CD4-positive, CD25-positive, alpha-beta regulatory T cell (primary cell): ENCODE results near the gene SMARCD2. TPM values are rescaled to one million over a fixed set of nuclear protein-coding genes. Genes with fewer than 3 reads are reported as not detected.

ENCODE experiments used
- ATAC-seq, 2 donors: fragments of 150-1000 bp; cut with Tn5 transposase; one replicate each; pipeline ENCODE4 v1.10.0; 2021; ENCODE audit warnings: low read depth in 2 of 2, moderate number of reproducible peaks in 2 of 2, moderate library complexity in 1 of 2
- DNase-seq, 3 donors: peaks; one replicate each; pipeline versions ENCODE4 v3.0.0 to v3.0.0-alpha.2; 2012 to 2022; ENCODE audit warnings: mixed read lengths in 1 of 3
- H3K27ac ChIP-seq: one replicate; pipeline ENCODE4 v1.7.0; 2013; ENCODE audit warnings: mild to moderate bottlenecking, low read length; ENCODE audit not compliant: insufficient read depth, poor library complexity, severe bottlenecking
- H3K27me3 ChIP-seq: one replicate; pipeline ENCODE4 v1.7.0; 2013; ENCODE audit warnings: low read length; ENCODE audit not compliant: control insufficient read depth, insufficient read depth
- H3K36me3 ChIP-seq: one replicate; pipeline ENCODE4 v1.7.0; 2013; ENCODE audit warnings: mild to moderate bottlenecking, low read length, moderate library complexity; ENCODE audit not compliant: control insufficient read depth, insufficient read depth
- H3K4me1 ChIP-seq: 2 replicates; pipeline ENCODE4 v1.7.0; 2013; ENCODE audit warnings: mild to moderate bottlenecking, low read length; ENCODE audit not compliant: insufficient read depth, control insufficient read depth, poor library complexity, severe bottlenecking
- H3K4me3 ChIP-seq: one replicate; pipeline ENCODE4 v1.7.0; 2013; ENCODE audit warnings: low read depth, mild to moderate bottlenecking, low read length, moderate library complexity
- H3K9me3 ChIP-seq, 2 experiments: 1 replicate in 1 of 2; 2 replicates in 1 of 2; pipeline ENCODE4 v1.7.0; 2013; ENCODE audit warnings: low read length in 2 of 2, mild to moderate bottlenecking in 1 of 2, moderate library complexity in 1 of 2; ENCODE audit not compliant: control insufficient read depth in 2 of 2
- H3K27ac Mint-ChIP-seq, 3 donors: one replicate each; pipeline ENCODE4 v1.8.0; 2020 to 2022; ENCODE audit warnings: mild to moderate bottlenecking in 3 of 3, mixed read lengths in 3 of 3, moderate library complexity in 2 of 3
- H3K27me3 Mint-ChIP-seq: one replicate; pipeline ENCODE4 v1.8.0; 2022; ENCODE audit warnings: mild to moderate bottlenecking, mixed read lengths
- H3K36me3 Mint-ChIP-seq: one replicate; pipeline ENCODE4 v1.8.0; 2020; ENCODE audit warnings: mixed read lengths
- H3K4me1 Mint-ChIP-seq, 4 donors: one replicate each; pipeline ENCODE4 v1.8.0; 2020 to 2022; ENCODE audit warnings: mixed read lengths in 4 of 4, mild to moderate bottlenecking in 1 of 4
- H3K4me3 Mint-ChIP-seq, 4 donors: one replicate each; pipeline ENCODE4 v1.8.0; 2020 to 2022; ENCODE audit warnings: mild to moderate bottlenecking in 4 of 4, mixed read lengths in 4 of 4, moderate library complexity in 3 of 4
- H3K9me3 Mint-ChIP-seq, 7 donors: one replicate each; pipeline ENCODE4 v1.8.0; 2020 to 2022; ENCODE audit warnings: mixed read lengths in 7 of 7, mild to moderate bottlenecking in 3 of 7, moderate library complexity in 2 of 7
- polyA plus RNA-seq, 4 donors: library from polyadenylated mRNA; unstranded; fragments of 300-500 nt; fragmentation: Illumina TruSeq; gene quantifications; one replicate each; pipeline ENCODE4 v1.2.3, GENCODE V29; 2021
- total RNA-seq: library from RNA; stranded (reverse); gene quantifications from one replicate; pipeline ENCODE4 v1.2.3, GENCODE V29; 2022

SMARCD2 gene
- total and polyA plus RNA-seq, 5 donors from 2014 or later, result 104 to 149 (median 113) TPM

GRCh38 chr17:63821804-63822203 lies 20.7 kb downstream of the SMARCD2 start:
- ATAC-seq (no peak), DNase-seq (no peak)
- peaks cover 60% of the 10 kb centered on the region for H3K36me3 Mint-ChIP-seq
- H3K4me1 ChIP-seq, result peaks cover 15% of the 10 kb centered on the region
- no peaks in the 10 kb centered on the region for H3K27me3 ChIP-seq
- H3K9me3 ChIP-seq, result no peaks in the 10 kb centered on the region
- H3K27ac Mint-ChIP-seq, result peak overlapping the region in 2 of 3 donors; percentile 51 to 76
- H3K27ac ChIP-seq, result no peak overlapping the region
- H3K4me3 ChIP-seq, result no peak overlapping the region
- H3K36me3 ChIP-seq, result peaks cover 82% of the 10 kb centered on the region
- H3K9me3 Mint-ChIP-seq, result no peaks in the 10 kb centered on the region
- no peaks in the 10 kb centered on the region for H3K27me3 Mint-ChIP-seq
- peaks cover 0 to 34% (median 19%) of the 10 kb centered on the region in 4 donors for H3K4me1 Mint-ChIP-seq
- peak overlapping the region in 2 of 4 donors; percentile 7 to 28 for H3K4me3 Mint-ChIP-seq

- H3K4me1 Mint-ChIP-seq, result peaks cover 0 to 26% (median 14%) of the 10 kb centered on the region in 4 donors
- DNase-seq, result no peak
- H3K27me3 Mint-ChIP-seq, result no peaks in the 10 kb centered on the region
- peak overlapping the region in 1 of 4 donors; percentile 66 for H3K4me3 Mint-ChIP-seq
- Histone ChIP-seq H3K4me1 (peaks cover 8% of the 10 kb centered on the region), H3K27ac (no peak overlapping the region), H3K27me3 (no peaks in the 10 kb centered on the region), H3K9me3 (no peaks in the 10 kb centered on the region), H3K4me3 (no peak overlapping the region), H3K36me3 (peaks cover 90% of the 10 kb centered on the region)
- H3K9me3 Mint-ChIP-seq, result no peaks in the 10 kb centered on the region
- peak overlapping the region in 2 of 3 donors; percentile 15 to 22 for H3K27ac Mint-ChIP-seq
- H3K36me3 Mint-ChIP-seq, result peaks cover 60% of the 10 kb centered on the region
- no peak for ATAC-seq
Measured at GRCh38 chr17:63820963-63821561, 21.4 kb downstream of the SMARCD2 start.

GRCh38 chr17:63819585-63820537 lies 22.6 kb downstream of the SMARCD2 start:
- Histone ChIP-seq H3K27me3 (no peaks in the 10 kb centered on the region), H3K4me1 (no peaks in the 10 kb centered on the region), H3K27ac (no peak overlapping the region), H3K9me3 (no peaks in the 10 kb centered on the region), H3K36me3 (peaks cover 95% of the 10 kb centered on the region), H3K4me3 (no peak overlapping the region)
- H3K9me3 Mint-ChIP-seq, result no peaks in the 10 kb centered on the region
- peaks cover 57% of the 10 kb centered on the region for H3K36me3 Mint-ChIP-seq
- peak in 1 of 3 donors; percentile 41 for DNase-seq
- peak overlapping the region in 1 of 4 donors; percentile 24 for H3K4me3 Mint-ChIP-seq
- peaks cover 0 to 16% (median 12%) of the 10 kb centered on the region in 4 donors for H3K4me1 Mint-ChIP-seq
- H3K27ac Mint-ChIP-seq, result peak overlapping the region in 2 of 3 donors; percentile 38 to 91
- no peaks in the 10 kb centered on the region for H3K27me3 Mint-ChIP-seq
- peak in 1 of 2 donors; percentile 14 for ATAC-seq

- DNase-seq (no peak), ATAC-seq (no peak)
- H3K27me3 Mint-ChIP-seq, result no peaks in the 10 kb centered on the region
- peaks cover 0 to 11% (median 10%) of the 10 kb centered on the region in 4 donors for H3K4me1 Mint-ChIP-seq
- no peaks in the 10 kb centered on the region for H3K9me3 Mint-ChIP-seq
- H3K36me3 ChIP-seq, result peaks cover 95% of the 10 kb centered on the region
- H3K27me3 ChIP-seq, result no peaks in the 10 kb centered on the region
- no peak overlapping the region for H3K4me3 ChIP-seq
- H3K4me3 Mint-ChIP-seq, result peak overlapping the region in 1 of 4 donors; percentile 24
- peak overlapping the region in 2 of 3 donors; percentile 38 to 76 for H3K27ac Mint-ChIP-seq
- H3K36me3 Mint-ChIP-seq, result peaks cover 54% of the 10 kb centered on the region
- H3K9me3 ChIP-seq, result no peaks in the 10 kb centered on the region
- H3K4me1 ChIP-seq, result no peaks in the 10 kb centered on the region
- no peak overlapping the region for H3K27ac ChIP-seq
Measured at GRCh38 chr17:63819131-63819530, 23.4 kb downstream of the SMARCD2 start.

- H3K27ac Mint-ChIP-seq, result peak overlapping the region in 1 of 3 donors; percentile 94
- H3K27me3 Mint-ChIP-seq, result no peaks in the 10 kb centered on the region
- no peak for DNase-seq
- H3K9me3 Mint-ChIP-seq, result no peaks in the 10 kb centered on the region
- Histone ChIP-seq H3K27me3 (no peaks in the 10 kb centered on the region), H3K27ac (no peak overlapping the region), H3K4me1 (no peaks in the 10 kb centered on the region), H3K4me3 (no peak overlapping the region), H3K36me3 (peaks cover 98% of the 10 kb centered on the region), H3K9me3 (no peaks in the 10 kb centered on the region)
- peaks cover 51% of the 10 kb centered on the region for H3K36me3 Mint-ChIP-seq
- H3K4me3 Mint-ChIP-seq, result no peak overlapping the region
- ATAC-seq, result no peak
- H3K4me1 Mint-ChIP-seq, result peaks cover 0 to 11% (median 7%) of the 10 kb centered on the region in 4 donors
Measured at GRCh38 chr17:63817736-63818385, 24.6 kb downstream of the SMARCD2 start.

- H3K4me1 Mint-ChIP-seq, result peaks cover 0 to 6% (median 2%) of the 10 kb centered on the region in 4 donors
- no peak overlapping the region for H3K27ac ChIP-seq
- ATAC-seq (no peak), DNase-seq (no peak)
- H3K27me3 Mint-ChIP-seq, result no peaks in the 10 kb centered on the region
- no peak overlapping the region for H3K27ac Mint-ChIP-seq
- no peaks in the 10 kb centered on the region for H3K9me3 Mint-ChIP-seq
- H3K27me3 ChIP-seq, result no peaks in the 10 kb centered on the region
- H3K36me3 ChIP-seq, result peaks cover 98% of the 10 kb centered on the region
- no peak overlapping the region for H3K4me3 ChIP-seq
- no peaks in the 10 kb centered on the region for H3K9me3 ChIP-seq
- no peak overlapping the region for H3K4me3 Mint-ChIP-seq
- H3K4me1 ChIP-seq, result no peaks in the 10 kb centered on the region
- H3K36me3 Mint-ChIP-seq, result peaks cover 52% of the 10 kb centered on the region
Measured at GRCh38 chr17:63816669-63817068, 25.8 kb downstream of the SMARCD2 start.

GRCh38 chr17:63816123-63816522 lies 26.4 kb downstream of the SMARCD2 start:
- Mint-ChIP-seq H3K27ac (no peak overlapping the region), H3K4me3 (no peak overlapping the region), H3K36me3 (peaks cover 54% of the 10 kb centered on the region), H3K9me3 (no peaks in the 10 kb centered on the region), H3K4me1 (peaks cover under 1 to 5% (median 2%) of the 10 kb centered on the region in 4 donors), H3K27me3 (no peaks in the 10 kb centered on the region)
- ATAC-seq (no peak), DNase-seq (no peak)
- no peaks in the 10 kb centered on the region for H3K27me3 ChIP-seq
- H3K4me1 ChIP-seq, result no peaks in the 10 kb centered on the region
- H3K27ac ChIP-seq, result no peak overlapping the region
- H3K4me3 ChIP-seq, result no peak overlapping the region
- H3K36me3 ChIP-seq, result peaks cover 98% of the 10 kb centered on the region
- H3K9me3 ChIP-seq, result no peaks in the 10 kb centered on the region
